ENCODE measurements around the gene DUSP16. TPM values are rescaled to one million over a fixed set of nuclear protein-coding genes. Genes with fewer than 3 reads are reported as not detected.

Gene DUSP16
- total RNA-seq, 1 donor from 2014 or later = 19.3 TPM

GRCh38 chr12:12538535-12538934 lies 24.1 kb downstream of the DUSP16 start:
- no peak overlapping the region for H3K4me3 ChIP-seq (ENCODE audit: low read depth, low read length)
- TF ChIP-seq CTCF (conservative IDR thresholded peaks at IDR 0.05; ENCODE audit: low read depth, low read length) = no peak

DNA sequence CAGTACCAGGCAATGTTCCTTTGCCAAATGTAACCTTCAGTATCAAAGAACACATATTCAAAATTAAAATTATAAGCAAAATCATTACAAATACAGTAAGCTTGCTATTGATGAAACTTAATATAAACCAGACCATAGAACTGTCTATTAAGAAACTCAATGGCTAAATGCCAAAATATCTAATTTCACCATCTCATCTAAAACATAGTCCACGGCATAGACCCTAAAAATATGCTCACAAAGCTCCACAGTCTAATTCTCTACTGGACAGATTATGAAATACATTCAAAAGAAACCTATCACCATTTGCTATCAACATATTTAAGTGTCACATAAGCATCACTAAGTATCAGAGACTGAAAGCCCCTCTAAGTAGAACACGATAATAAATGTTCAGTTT lies 25.2 kb downstream of the DUSP16 start:
- TF ChIP-seq CTCF (conservative IDR thresholded peaks at IDR 0.05; ENCODE audit: low read depth, low read length) = no peak
- no peak for DNase-seq (ENCODE audit: low read depth)
- no peak overlapping the region for H3K4me3 ChIP-seq (ENCODE audit: low read depth, low read length)

More at GRCh38 chr12:12538535-12538934, 24.1 kb downstream of the DUSP16 start:
- no peak for DNase-seq (ENCODE audit: low read depth)

DNA sequence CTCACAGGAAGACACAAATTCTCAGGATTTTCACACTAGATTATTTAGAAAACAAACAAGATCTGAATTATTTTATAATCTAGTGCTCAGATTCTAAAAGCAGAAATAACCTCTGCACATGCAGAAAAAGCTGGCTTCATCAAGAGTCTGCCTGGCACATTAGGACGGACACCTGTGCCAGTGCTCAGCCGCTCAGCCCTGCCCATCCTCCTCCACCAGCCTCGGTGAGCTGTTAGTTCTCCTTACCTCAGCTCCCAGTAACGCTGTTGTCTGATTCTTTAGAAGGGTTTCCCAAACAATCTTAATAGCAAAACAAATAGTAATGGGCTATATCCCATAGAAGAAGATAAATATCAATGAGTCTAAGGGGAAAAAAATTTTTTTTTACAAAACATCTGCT lies 27.7 kb downstream of the DUSP16 start:
- no peak for TF ChIP-seq CTCF (conservative IDR thresholded peaks at IDR 0.05; ENCODE audit: low read depth, low read length)
- H3K4me3 ChIP-seq (ENCODE audit: low read depth, low read length) = no peak overlapping the region
- DNase-seq (ENCODE audit: low read depth) = no peak

DNA sequence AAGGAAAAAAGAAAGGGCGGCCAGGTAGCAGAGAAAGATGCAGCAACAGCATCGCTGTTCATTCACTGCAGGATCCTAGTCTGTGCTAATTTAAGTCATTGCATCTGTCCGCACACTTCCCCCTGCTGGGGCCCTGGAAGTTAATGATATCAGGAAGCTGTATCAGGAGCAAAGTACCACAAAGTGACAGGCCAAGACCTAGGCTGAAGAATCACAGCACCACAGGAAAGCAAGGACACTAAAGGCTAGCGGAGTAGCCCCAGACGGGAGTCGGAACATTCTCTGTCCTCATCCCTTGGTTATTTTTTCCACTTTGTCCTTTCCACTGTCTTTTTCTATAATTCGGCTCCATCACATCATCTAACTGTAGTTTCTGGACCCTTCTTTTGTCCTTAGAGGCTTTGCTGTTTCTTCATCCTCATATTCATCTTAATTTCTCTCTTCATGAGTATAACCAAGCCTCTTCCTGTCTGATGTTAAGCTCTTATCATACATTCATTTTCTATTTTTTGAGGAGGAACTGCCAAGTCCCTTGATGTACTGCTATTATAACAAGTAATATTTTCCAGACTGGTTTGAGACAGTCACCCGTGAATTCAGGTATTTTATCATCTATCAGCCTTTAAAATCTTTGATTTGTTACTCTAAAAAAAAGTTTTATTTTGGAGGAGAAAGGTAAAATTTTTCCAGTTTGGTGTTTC lies 28.3 kb downstream of the DUSP16 start:
- no peak for DNase-seq (ENCODE audit: low read depth)
- no peak for TF ChIP-seq CTCF (conservative IDR thresholded peaks at IDR 0.05; ENCODE audit: low read depth, low read length)
- no peak overlapping the region for H3K4me3 ChIP-seq (ENCODE audit: low read depth, low read length)

- H3K4me3 ChIP-seq (ENCODE audit: low read depth, low read length) = no peak overlapping the region
- DNase-seq (ENCODE audit: low read depth) = no peak
- TF ChIP-seq CTCF (conservative IDR thresholded peaks at IDR 0.05; ENCODE audit: low read depth, low read length) = no peak
Observed at GRCh38 chr12:12533238-12533829, 29.3 kb downstream of the DUSP16 start.

- no peak for DNase-seq (ENCODE audit: low read depth)
- H3K4me3 ChIP-seq (ENCODE audit: low read depth, low read length) = no peak overlapping the region
- TF ChIP-seq CTCF (conservative IDR thresholded peaks at IDR 0.05; ENCODE audit: low read depth, low read length) = no peak
Observed at GRCh38 chr12:12531194-12531593, 31.5 kb downstream of the DUSP16 start.

Data from epithelial cell of proximal tubule (primary cell).